ENCODE measurements around the gene C5orf34. TPM values are rescaled to one million over a fixed set of nuclear protein-coding genes. Genes with fewer than 3 reads are reported as not detected.
A peak's percentile ranks its signal among the peaks of the same experiment; 100 is the strongest.

C5orf34 gene
- total and polyA plus RNA-seq, 9 of the 15 experiments (the other 6 are each of a cell fraction or from before 2014, with no cell fraction given): 13.2 to 32.6 (median 20.7) TPM

- TF ChIP-seq HOMEZ (CRISPR knock-in tag; IDR thresholded peaks at IDR 0.05): no peak
- TF ChIP-seq ZNF764 (CRISPR knock-in tag; IDR thresholded peaks at IDR 0.05; ENCODE audit: low read depth): 0 out of 2 replicates have a peak, but pooled peaks have one; percentile 28
- no peak for TF ChIP-seq KLF13 (tag; IDR thresholded peaks at IDR 0.05; ENCODE audit: borderline replicate concordance, low read depth)
- no peak for TF ChIP-seq ZNF175 (CRISPR knock-in tag; IDR thresholded peaks at IDR 0.05; ENCODE audit: low read depth)
- no peak for TF ChIP-seq GTF2F1 (IDR thresholded peaks at IDR 0.05; ENCODE audit: low read depth, low read length)
- TF ChIP-seq TRIM24 (IDR thresholded peaks at IDR 0.05): no peak
- no peak for TF ChIP-seq ZNF766 (CRISPR knock-in tag; conservative IDR thresholded peaks at IDR 0.05)
- peak; percentile 92 for TF ChIP-seq CTCFL (IDR thresholded peaks at IDR 0.05; ENCODE audit: borderline replicate concordance, insufficient read depth, low read depth, low read length, poor library complexity, severe bottlenecking)
- TF ChIP-seq ZSCAN29 (IDR thresholded peaks at IDR 0.05): no peak
- TF ChIP-seq VEZF1 (CRISPR knock-in tag; IDR thresholded peaks at IDR 0.05): peak; percentile 87
- TF ChIP-seq ZNF583 (CRISPR knock-in tag; IDR thresholded peaks at IDR 0.05): 0 out of 2 replicates have a peak, but pooled peaks have one; percentile 10
- 0 out of 2 replicates have a peak, but pooled peaks have one; percentile 36 for TF ChIP-seq RBM34 (IDR thresholded peaks at IDR 0.05; ENCODE audit: borderline replicate concordance, insufficient read depth, low read length)
- peak; percentile 83 for TF ChIP-seq L3MBTL2 (IDR thresholded peaks at IDR 0.05)
- TF ChIP-seq ZNF24 (IDR thresholded peaks at IDR 0.05): peak; percentile 55; the same call in 1 of the 2 replicates
- peak; percentile 4; the same call in 1 of the 2 replicates for TF ChIP-seq ELF1 (tag; IDR thresholded peaks at IDR 0.05)
- TF ChIP-seq CEBPZ (IDR thresholded peaks at IDR 0.05; ENCODE audit: borderline replicate concordance, low read depth, low read length): no peak
- TF ChIP-seq GMEB1 (CRISPR knock-in tag; IDR thresholded peaks at IDR 0.05): peak; percentile 57
These were observed 42.1 kb upstream of the C5orf34 start, which contains the start of gene PAIP1 (continued) for GRCh38 chr5:43556857-43557542.

Measured in K562 (cell line).